CD14-positive monocyte (primary cell): ENCODE measurements around the gene RFX1. TPM values are rescaled to one million over a fixed set of nuclear protein-coding genes. Genes with fewer than 3 reads are reported as not detected.
"Not testable (repeated sequence)": the region's sequence is repeated elsewhere in the genome, so short reads cannot be mapped to it uniquely, and the experiment has no call there.

Source experiments
- DNase-seq, 3 donors: peaks; one replicate each; pipeline ENCODE4 v3.0.0-alpha.2; 2011 to 2022
- H2AFZ ChIP-seq: 2 replicates; pipeline ENCODE4 v1.6.0; 2012; ENCODE audit warnings: mild to moderate bottlenecking, low read depth, low read length, inconsistent platforms; ENCODE audit not compliant: insufficient read depth, poor library complexity, severe bottlenecking
- H3K27ac ChIP-seq, 2 donors: 1 replicate in 1 of 2; 2 replicates in 1 of 2; pipeline ENCODE4 v1.5.1; 2012 to 2013; ENCODE audit warnings: low read length in 2 of 2, control low read depth in 1 of 2, inconsistent platforms in 1 of 2, low read depth in 1 of 2, mild to moderate bottlenecking in 1 of 2
- H3K27me3 ChIP-seq, 2 donors: one replicate each; pipeline versions ENCODE4 v1.6.0 to v1.6.1; 2011 to 2013; ENCODE audit warnings: low read length in 2 of 2; ENCODE audit not compliant: control insufficient read depth in 2 of 2, insufficient read depth in 2 of 2
- H3K36me3 ChIP-seq, 2 donors: replicated peaks in 1 of 2; 1 replicate in 1 of 2; 2 replicates in 1 of 2; pipeline versions ENCODE4 v1.5.1 to v1.6.1; 2012 to 2013; ENCODE audit warnings: low read length in 2 of 2, control low read depth in 1 of 2, inconsistent platforms in 1 of 2, mild to moderate bottlenecking in 1 of 2; ENCODE audit not compliant: insufficient read depth in 2 of 2, control insufficient read depth in 1 of 2
- H3K4me1 ChIP-seq, 2 donors: 1 replicate in 1 of 2; 2 replicates in 1 of 2; pipeline versions ENCODE4 v1.5.1 to v1.6.1; 2012 to 2013; ENCODE audit warnings: low read length in 2 of 2, control low read depth in 1 of 2, inconsistent platforms in 1 of 2, mild to moderate bottlenecking in 1 of 2, moderate library complexity in 1 of 2; ENCODE audit not compliant: insufficient read depth in 2 of 2, control insufficient read depth in 1 of 2
- H3K4me2 ChIP-seq: replicated peaks from 2 replicates; pipeline ENCODE3; 2012; ENCODE audit warnings: low read length, moderate library complexity, mild to moderate bottlenecking; ENCODE audit not compliant: poor library complexity, severe bottlenecking; ENCODE audit errors: extremely low read depth
- H3K4me3 ChIP-seq, 3 experiments: fragments of 200-600 bp in 1 of 3; sonication (generic) in 1 of 3; replicated peaks in 1 of 3; 1 replicate in 2 of 3; 2 replicates in 1 of 3; pipeline ENCODE4 v1.5.1; 2011 to 2013; ENCODE audit warnings: low read length in 3 of 3, mild to moderate bottlenecking in 3 of 3, control low read depth in 2 of 3, low read depth in 2 of 3, inconsistent platforms in 1 of 3, moderate library complexity in 1 of 3
- H3K79me2 ChIP-seq: 2 replicates; pipeline ENCODE4 v1.6.0; 2012; ENCODE audit warnings: mild to moderate bottlenecking, control low read depth, inconsistent platforms, low read length, moderate library complexity; ENCODE audit not compliant: insufficient read depth
- H3K9ac ChIP-seq: 2 replicates; pipeline ENCODE4 v1.6.0; 2017; ENCODE audit warnings: low read length, mild to moderate bottlenecking; ENCODE audit not compliant: insufficient read depth, poor library complexity, severe bottlenecking
- H3K9me3 ChIP-seq, 2 donors: replicated peaks in 1 of 2; 1 replicate in 1 of 2; 2 replicates in 1 of 2; pipeline versions ENCODE4 v1.5.1 to v1.6.1; 2012 to 2013; ENCODE audit warnings: low read length in 2 of 2, control low read depth in 1 of 2; ENCODE audit not compliant: control insufficient read depth in 1 of 2, insufficient read depth in 1 of 2
- H4K20me1 ChIP-seq: 2 replicates; pipeline ENCODE4 v1.6.0; 2012; ENCODE audit warnings: mild to moderate bottlenecking, low read length, control low read depth, moderate library complexity; ENCODE audit not compliant: insufficient read depth
- H3K27ac Mint-ChIP-seq, 7 donors: one replicate each; pipeline ENCODE4 v1.8.0; 2020; ENCODE audit warnings: mild to moderate bottlenecking in 7 of 7, mixed read lengths in 7 of 7, moderate library complexity in 6 of 7, inconsistent platforms in 2 of 7
- H3K27me3 Mint-ChIP-seq, 3 donors: one replicate each; pipeline ENCODE4 v1.8.0; 2021 to 2022; ENCODE audit warnings: low read depth in 3 of 3, mild to moderate bottlenecking in 3 of 3, mixed read lengths in 3 of 3, moderate library complexity in 3 of 3, inconsistent platforms in 1 of 3
- H3K36me3 Mint-ChIP-seq, 2 donors: one replicate each; pipeline ENCODE4 v1.8.0; 2020; ENCODE audit warnings: mixed read lengths in 2 of 2, inconsistent platforms in 1 of 2, mild to moderate bottlenecking in 1 of 2
- H3K4me1 Mint-ChIP-seq: one replicate; pipeline ENCODE4 v1.8.0; 2020; ENCODE audit warnings: mild to moderate bottlenecking, mixed read lengths
- H3K4me3 Mint-ChIP-seq, 2 donors: one replicate each; pipeline ENCODE4 v1.8.0; 2020; ENCODE audit warnings: mild to moderate bottlenecking in 2 of 2, mixed read lengths in 2 of 2, moderate library complexity in 1 of 2
- H3K9me3 Mint-ChIP-seq, 7 donors: one replicate each; pipeline ENCODE4 v1.8.0; 2020 to 2022; ENCODE audit warnings: mixed read lengths in 7 of 7, mild to moderate bottlenecking in 6 of 7, moderate library complexity in 6 of 7, inconsistent platforms in 2 of 7
- CTCF ChIP-seq: fragments of 200-600 bp; IDR thresholded peaks from one replicate; pipeline ENCODE4 v1.8.0; 2022; ENCODE audit warnings: antibody characterized with exemption, mild to moderate bottlenecking
- WGBS: methylation state at CpG from one replicate; pipeline ENCODE4 v1.1.5; 2013; ENCODE audit warnings: missing lambda C conversion rate; ENCODE audit not compliant: insufficient coverage; 5-methylcytosine and 5-hydroxymethylcytosine counted together
- intact Hi-C, 2 donors: fragments of 100-400 bp; cut with micrococcal nuclease; formaldehyde crosslinking; loops; one replicate each; pipeline versions ENCODE4 v1.15.0 to v1.15.1; 2023
- polyA plus RNA-seq, 3 donors: library from polyadenylated mRNA; depleted of rRNA in 1 of 3; unstranded in 2 of 3; stranded (reverse) in 1 of 3; fragments of 300-500 nt in 2 of 3; fragments of >200 nt in 1 of 3; fragmentation: Illumina TruSeq in 2 of 3; gene quantifications; 1 replicate in 2 of 3; 2 replicates in 1 of 3; pipeline ENCODE4 v1.2.3, GENCODE V29; 2012 to 2021

RFX1 gene
- polyA plus RNA-seq, 3 donors = 0.89 to 12.8 (median 0.95) TPM

- H3K27ac ChIP-seq = no peak overlapping the region
- no peak overlapping the region for H3K4me3 ChIP-seq
- H2AFZ ChIP-seq = no peak overlapping the region
- H3K9ac ChIP-seq = no peak overlapping the region
- Mint-ChIP-seq H3K27ac (peak overlapping the region in 1 of 7 donors; percentile 67), H3K36me3 (peaks cover 47 to 76% of the 10 kb centered on the region in 2 donors), H3K27me3 (peaks cover 0 to 1% (median 0%) of the 10 kb centered on the region in 3 donors), H3K4me3 (no peak overlapping the region), H3K9me3 (no peaks in the 10 kb centered on the region), H3K4me1 (peaks cover 13% of the 10 kb centered on the region)
- no peak for TF ChIP-seq CTCF
- DNase-seq = no peak
- H3K4me1 ChIP-seq = peaks cover 9 to 15% of the 10 kb centered on the region in 2 donors
- peaks cover 41 to 63% of the 10 kb centered on the region in 2 donors for H3K36me3 ChIP-seq
- no peaks in the 10 kb centered on the region for H3K79me2 ChIP-seq
- WGBS = 84% methylated on average over 4 of the region's 12 CpGs
- H3K27me3 ChIP-seq = no peaks in the 10 kb centered on the region
- H4K20me1 ChIP-seq = no peaks in the 10 kb centered on the region
- no peak overlapping the region for H3K4me2 ChIP-seq
- intact Hi-C loops = no loop called here
- H3K9me3 ChIP-seq = no peaks in the 10 kb centered on the region
Observed at GRCh38 chr19:13974073-13974472, 32.0 kb downstream of the RFX1 start.

- H3K9me3 ChIP-seq, H3K27ac Mint-ChIP-seq, H3K9me3 Mint-ChIP-seq, H2AFZ ChIP-seq, intact Hi-C loops, H3K9ac ChIP-seq, H3K4me1 ChIP-seq, H3K27ac ChIP-seq, H4K20me1 ChIP-seq, H3K4me3 ChIP-seq, DNase-seq, H3K27me3 Mint-ChIP-seq, H3K79me2 ChIP-seq, H3K4me3 Mint-ChIP-seq, H3K4me2 ChIP-seq, H3K27me3 ChIP-seq: not testable (repeated sequence)
- H3K36me3 Mint-ChIP-seq = peaks cover 52 to 82% of the 10 kb centered on the region in 2 donors
- peaks cover 13% of the 10 kb centered on the region for H3K4me1 Mint-ChIP-seq
- 100% methylated on average over 2 of the region's 3 CpGs for WGBS
- H3K36me3 ChIP-seq = peaks cover 47 to 68% of the 10 kb centered on the region in 2 donors
Observed at GRCh38 chr19:13973479-13973878, 32.6 kb downstream of the RFX1 start.
